ENCODE measurements around the gene PHYKPL.

DNA sequence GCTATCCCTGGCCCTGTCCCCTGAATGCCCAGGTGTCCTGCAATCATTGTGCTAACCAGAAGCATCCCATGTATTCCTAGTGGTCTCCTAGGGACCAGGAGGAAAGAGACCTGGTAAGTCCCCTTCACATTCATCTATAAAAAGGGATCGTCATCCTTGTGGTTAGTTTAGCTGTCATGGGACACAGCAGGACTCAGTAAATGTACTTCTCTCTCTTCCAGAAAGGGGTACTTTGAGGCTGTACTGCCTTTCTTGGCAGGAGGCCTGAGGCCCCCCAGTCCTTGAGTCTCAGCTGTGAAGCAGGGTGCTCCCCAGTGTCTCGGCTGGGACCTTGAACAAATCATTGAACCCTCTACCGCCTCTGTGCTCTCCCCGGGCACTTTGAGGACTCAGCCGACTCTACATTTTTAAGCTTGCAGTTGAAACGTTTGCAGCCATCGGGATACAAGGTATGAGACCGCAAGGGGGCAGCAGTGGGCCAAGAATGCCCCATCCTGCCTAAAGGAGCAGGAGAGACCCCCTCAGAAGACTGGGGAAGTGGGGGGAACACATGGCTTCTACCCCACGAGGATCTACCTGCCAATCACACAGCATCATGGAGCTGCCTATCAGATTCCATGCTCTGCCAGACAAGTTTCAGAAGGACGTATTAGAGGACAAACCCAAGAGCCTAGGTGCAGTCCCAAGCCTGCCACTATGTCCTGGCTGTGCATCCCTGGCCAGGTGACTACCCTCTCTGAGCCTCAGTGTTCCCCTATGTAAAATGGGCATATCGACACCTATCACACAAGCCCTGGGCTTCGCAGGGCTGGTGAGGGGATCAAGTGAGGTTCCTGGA is 2.4 kb upstream of the PHYKPL start:
- TF ChIP-seq POLR2AphosphoS5 (IDR thresholded peaks at IDR 0.05; ENCODE audit: low read depth, low read length) (no peak), REST (IDR thresholded peaks at IDR 0.05; ENCODE audit: insufficient read depth in 1 of 2, low read depth in 2 of 2, low read length in 1 of 2) (no peak)
- TF ChIP-seq, protein P1, sequence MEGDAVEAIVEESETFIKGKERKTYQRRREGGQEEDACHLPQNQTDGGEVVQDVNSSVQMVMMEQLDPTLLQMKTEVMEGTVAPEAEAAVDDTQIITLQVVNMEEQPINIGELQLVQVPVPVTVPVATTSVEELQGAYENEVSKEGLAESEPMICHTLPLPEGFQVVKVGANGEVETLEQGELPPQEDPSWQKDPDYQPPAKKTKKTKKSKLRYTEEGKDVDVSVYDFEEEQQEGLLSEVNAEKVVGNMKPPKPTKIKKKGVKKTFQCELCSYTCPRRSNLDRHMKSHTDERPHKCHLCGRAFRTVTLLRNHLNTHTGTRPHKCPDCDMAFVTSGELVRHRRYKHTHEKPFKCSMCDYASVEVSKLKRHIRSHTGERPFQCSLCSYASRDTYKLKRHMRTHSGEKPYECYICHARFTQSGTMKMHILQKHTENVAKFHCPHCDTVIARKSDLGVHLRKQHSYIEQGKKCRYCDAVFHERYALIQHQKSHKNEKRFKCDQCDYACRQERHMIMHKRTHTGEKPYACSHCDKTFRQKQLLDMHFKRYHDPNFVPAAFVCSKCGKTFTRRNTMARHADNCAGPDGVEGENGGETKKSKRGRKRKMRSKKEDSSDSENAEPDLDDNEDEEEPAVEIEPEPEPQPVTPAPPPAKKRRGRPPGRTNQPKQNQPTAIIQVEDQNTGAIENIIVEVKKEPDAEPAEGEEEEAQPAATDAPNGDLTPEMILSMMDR (IDR thresholded peaks at IDR 0.05), result peak; percentile 93
